C1 segment of cervical spinal cord (tissue), 14 donors: ENCODE measurements around the gene ENAM.
A peak's percentile ranks its signal among the peaks of the same experiment; 100 is the strongest.
"Not testable (repeated sequence)": the region's sequence is repeated elsewhere in the genome, so short reads cannot be mapped to it uniquely, and the experiment has no call there.

ENCODE experiments used
- DNase-seq, 14 donors: peaks; one replicate each; lab custom pipeline; 2025; lab: John Stamatoyannopoulos, UW

Gene ENAM

DNA sequence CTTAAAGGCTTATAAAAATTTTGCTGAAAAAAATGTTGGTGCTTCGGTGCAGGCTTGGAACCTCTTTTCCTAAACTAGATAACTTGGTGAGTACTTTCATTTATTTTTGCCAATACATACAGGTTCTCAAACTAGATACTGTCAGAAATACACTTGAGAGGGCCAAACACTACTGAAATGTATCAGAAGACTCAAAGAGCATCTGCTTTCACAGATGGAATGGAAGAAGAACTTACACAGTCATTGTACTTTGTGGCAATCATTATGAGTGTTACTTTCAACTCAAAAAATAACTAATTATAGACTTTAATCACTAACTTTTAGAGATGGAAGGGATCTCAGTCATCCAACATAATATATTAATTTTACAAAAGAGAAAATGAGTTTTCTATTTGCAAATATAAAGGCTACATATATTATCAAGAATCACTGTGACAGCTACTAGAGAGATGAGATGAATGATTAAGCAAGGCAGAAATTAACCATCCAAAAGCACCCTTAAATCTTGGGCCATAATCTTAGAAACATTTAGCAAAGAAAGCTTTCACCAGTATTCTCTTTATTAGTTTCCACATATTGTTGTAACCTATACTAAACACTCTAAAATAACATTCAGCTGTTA is 1.0 kb downstream of the ENAM start:
- no peak for DNase-seq

- no peak for DNase-seq
Observed at GRCh38 chr4:70630162-70630561, 1.6 kb downstream of the ENAM start.

GRCh38 chr4:70632028-70632427 is 3.5 kb downstream of the ENAM start:
- no peak for DNase-seq

GRCh38 chr4:70634482-70634881 is 5.9 kb downstream of the ENAM start:
- no peak for DNase-seq

GRCh38 chr4:70637239-70637913 is 8.8 kb downstream of the ENAM start:
- no peak for DNase-seq

DNA sequence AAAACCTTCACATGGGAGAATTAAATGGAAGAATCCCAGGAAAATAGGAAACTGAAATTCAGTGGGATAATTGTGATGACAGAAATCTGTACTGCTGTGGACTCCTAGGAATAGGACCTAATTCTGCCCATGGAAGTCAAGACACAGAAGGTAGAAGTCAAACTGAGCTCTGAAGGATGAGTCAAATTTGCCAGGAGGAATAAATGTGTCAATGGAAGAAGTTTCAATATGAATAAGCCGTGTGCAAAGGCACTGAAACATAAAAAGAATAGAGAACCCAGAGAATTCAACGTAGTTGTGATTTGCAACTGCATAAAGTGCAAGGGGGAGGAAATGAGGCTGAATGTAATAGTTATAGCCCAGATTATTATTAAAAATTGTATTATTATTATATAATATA is 11.6 kb downstream of the ENAM start:
- DNase-seq: no peak

DNA sequence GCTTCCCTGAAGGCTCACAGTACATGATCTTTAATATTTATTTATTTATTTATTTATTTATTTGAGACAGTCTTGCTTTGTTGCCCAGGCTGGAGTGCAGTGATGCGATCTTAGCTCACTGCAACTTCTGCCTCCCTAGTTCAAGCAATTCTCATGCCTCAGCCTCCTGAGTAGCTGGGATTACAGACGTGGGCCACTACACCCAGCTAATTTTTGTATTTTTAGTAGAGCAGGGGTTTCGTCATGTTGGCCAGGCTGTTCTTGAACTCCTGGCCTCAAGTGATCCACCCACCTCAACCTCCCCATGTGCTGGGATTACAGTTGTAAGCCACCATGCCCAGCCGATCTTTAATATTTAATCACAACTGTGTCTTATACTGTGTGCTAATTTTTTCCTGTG is 22.2 kb downstream of the ENAM start:
- not testable (repeated sequence) for DNase-seq

- peak in 1 of 14 donors; percentile 1 for DNase-seq
Observed at GRCh38 chr4:70651864-70652506, 23.4 kb downstream of the ENAM start.

GRCh38 chr4:70654605-70655011 is 26.1 kb downstream of the ENAM start:
- no peak for DNase-seq

GRCh38 chr4:70657326-70657725 is 28.8 kb downstream of the ENAM start:
- DNase-seq: no peak

GRCh38 chr4:70658418-70658817 is 29.9 kb downstream of the ENAM start:
- DNase-seq: no peak

DNA sequence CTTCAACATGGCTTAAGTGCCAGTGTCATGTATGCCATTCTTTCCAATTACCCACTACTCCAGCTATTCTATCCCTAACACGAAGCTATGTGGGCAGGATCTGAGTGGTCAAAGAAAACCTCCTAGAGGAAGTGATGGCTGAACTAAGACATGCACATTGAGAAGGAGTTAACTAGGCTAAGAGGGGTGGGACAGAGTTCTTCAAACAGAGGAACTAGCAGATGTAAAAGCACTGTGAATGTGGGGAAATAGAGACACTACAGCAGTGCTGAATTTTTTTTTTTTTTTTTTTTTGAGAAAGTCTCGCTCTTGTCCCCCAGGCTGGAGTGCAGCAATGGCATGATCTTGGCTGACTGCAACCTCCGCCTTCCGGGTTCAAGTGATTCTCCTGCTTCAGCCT is 31.6 kb downstream of the ENAM start:
- DNase-seq: no peak

DNA sequence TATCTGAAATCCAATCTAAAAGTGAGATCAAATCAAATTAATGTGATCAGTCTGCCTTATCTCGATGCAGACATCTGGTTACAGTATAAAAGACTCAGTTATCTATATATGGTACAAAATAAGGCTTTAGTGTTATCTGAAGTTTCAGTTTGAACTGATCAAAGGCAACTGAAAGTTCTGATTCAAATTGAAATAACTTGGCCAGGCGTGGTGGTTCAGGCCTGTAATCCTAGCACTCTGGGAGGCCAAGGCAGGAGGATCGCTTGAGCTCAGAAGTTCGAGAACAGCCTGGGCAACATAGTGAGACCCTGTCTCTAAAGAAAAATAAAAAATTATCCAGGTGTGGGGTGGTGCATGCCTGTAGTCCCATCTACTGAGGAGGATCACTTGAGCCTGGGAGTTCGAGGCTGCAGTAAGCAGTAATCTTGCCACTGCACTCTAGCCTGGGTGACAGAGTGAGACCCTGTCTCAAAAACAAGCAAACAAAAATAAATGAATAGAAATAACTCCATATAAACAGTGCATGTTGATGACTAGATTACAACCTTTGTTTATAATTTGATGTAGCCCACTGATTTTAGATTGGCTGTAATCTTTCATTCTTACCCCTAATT is 32.9 kb downstream of the ENAM start:
- not testable (repeated sequence) for DNase-seq

DNA sequence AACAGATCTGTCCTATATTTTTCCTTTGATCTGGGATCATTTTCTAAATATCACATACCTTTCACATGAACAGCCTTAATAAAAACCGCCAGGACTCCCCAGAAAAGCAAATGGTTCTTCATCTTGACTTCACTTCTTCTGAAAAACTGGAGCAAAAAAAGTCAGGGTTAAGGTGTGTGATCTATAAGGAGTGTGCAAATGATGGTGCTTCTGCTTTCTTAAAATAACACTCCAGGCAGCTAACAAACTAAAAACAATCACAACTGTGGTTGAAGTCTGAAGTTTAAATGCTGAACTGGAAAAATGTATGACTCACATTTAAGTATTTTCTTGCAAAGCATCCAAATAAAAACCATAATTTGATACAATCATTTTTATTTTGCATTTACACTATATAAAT is 37.8 kb downstream of the ENAM start, which contains the start of gene JCHAIN:
Gene JCHAIN (minus strand): TSS at position 140 of the 400 bp plus-strand sequence. CDS start 18 bp downstream, at position 122.
- DNase-seq: no peak

DNA sequence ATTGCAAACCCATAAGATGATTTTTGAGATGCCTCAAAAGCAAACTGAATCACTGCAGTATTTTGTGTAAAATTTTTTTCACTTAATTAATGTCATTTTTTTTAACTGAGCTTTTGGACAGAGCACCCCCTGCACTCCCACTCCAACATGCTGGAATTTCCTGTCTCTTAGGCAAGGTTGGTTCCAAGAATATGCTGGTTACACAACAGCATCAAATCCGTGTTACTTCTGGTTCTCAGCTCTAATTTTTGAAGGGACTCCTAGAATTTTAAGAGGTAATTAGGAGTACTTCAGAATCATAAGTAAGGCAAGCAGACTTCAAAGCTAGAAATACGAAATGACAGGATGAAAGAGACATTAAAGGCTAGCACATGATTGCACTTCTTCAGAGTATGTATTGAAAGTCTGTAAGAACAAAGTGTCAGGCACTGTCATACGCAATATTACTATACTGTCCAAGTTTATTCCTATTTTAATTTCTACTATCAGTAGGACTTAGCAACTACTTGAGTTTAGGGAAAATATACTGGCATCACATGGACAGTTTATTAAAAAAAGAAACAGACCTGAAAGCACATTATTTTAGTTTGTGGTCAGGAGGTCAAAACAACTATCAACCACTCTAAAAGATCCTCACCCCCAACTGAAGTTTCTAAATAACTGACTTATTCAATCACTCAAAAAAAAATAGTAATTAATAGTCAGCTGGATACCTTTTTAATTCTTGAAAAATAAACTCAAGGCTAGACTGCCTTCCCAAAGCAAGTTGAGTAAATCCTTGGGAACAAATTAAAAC is 39.4 kb downstream of the ENAM start:
- DNase-seq: no peak

DNA sequence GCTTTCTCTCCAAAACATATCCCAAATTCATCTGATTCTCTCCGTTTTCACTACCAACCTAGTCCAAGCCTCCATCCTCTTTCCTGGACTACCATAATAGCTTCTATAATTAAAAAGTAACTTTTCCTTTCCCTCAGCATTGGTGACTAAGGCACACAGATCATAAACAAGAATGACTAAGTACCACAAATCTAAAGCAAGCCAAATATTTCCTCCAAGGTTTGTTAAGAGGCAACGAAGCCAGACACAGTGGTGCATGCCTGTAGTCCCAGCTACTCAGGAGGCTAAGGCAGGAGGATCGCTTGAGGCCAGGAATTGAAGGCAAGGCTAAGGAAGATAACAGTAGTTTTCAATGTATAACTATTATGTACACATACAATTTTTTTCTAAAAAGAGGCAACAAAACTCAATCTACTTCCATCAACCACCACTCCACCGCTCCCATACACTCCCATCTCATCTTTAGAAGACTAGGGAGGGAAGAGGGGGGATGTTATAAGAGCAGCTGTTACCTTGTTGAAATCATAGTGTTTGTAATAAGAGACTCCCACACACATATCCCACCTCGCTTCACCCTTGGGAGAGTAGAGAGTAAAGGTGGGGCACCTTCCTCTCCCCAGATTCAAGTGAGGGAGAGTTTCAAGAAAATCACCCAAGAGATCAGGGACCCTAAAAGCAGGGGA is 41.9 kb downstream of the ENAM start:
- DNase-seq: no peak

GRCh38 chr4:70671091-70671490 is 42.5 kb downstream of the ENAM start:
- DNase-seq: no peak

DNA sequence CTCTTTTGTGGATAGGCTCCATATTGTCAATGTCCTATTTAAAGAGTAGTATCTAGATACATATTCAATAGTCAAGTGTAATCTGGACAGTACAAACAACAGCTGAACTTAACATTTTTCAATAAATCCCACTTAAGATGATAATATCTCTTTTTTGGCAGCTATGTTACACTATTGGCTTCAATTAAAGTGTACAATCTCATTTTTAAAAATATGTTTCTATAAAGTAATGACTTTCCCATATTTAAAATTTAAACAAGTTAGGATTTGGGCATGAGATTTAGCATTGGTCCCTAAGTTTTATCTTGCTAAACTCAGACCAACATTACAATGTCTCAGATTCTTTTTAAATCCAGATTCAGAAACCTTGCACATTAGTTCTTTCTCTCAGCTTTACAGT is 45.6 kb downstream of the ENAM start:
- DNase-seq: no peak

- no peak for DNase-seq
Observed at GRCh38 chr4:70674731-70675130, 46.2 kb downstream of the ENAM start.

- DNase-seq: no peak
Observed at GRCh38 chr4:70676554-70677090, 48.1 kb downstream of the ENAM start.
